ENCODE measurements around the gene MAL. TPM values are rescaled to one million over a fixed set of nuclear protein-coding genes. Genes with fewer than 3 reads are reported as not detected.

The MAL gene
- total RNA-seq, 1 donor from 2014 or later = 0.41 TPM

- TF ChIP-seq CTCF (IDR thresholded peaks at IDR 0.05; ENCODE audit: insufficient read depth, low read depth, low read length) (no peak), EZH2 (IDR thresholded peaks at IDR 0.05; ENCODE audit: insufficient read depth, low read length) (no peak)
- Histone ChIP-seq H3K4me2 (ENCODE audit: low read length) (no peak overlapping the region), H3K27ac (ENCODE audit: low read depth, low read length) (no peak overlapping the region), H3K4me1 (ENCODE audit: insufficient read depth, low read length) (peaks cover 11% of the 10 kb centered on the region), H2AFZ (ENCODE audit: low read depth, low read length) (no peak overlapping the region), H3K27me3 (ENCODE audit: insufficient read depth, low read length) (peaks cover 2% of the 10 kb centered on the region), H4K20me1 (ENCODE audit: insufficient read depth, low read length) (no peaks in the 10 kb centered on the region), H3K9me3 (ENCODE audit: insufficient read depth, low read depth, low read length) (no peaks in the 10 kb centered on the region), H3K79me2 (ENCODE audit: insufficient read depth, low read length) (no peaks in the 10 kb centered on the region), H3K36me3 (ENCODE audit: insufficient read depth, low read length) (no peaks in the 10 kb centered on the region), H3K4me3 (ENCODE audit: insufficient read depth, low read depth, low read length) (no peak overlapping the region), H3K9ac (ENCODE audit: low read length) (no peak overlapping the region)
- DNase-seq (ENCODE audit: low read depth) (no peak), FAIRE-seq (no peak)
- Mint-ChIP-seq H3K4me1 (ENCODE audit: low read depth, unreplicated experiment) (peaks cover 16% of the 10 kb centered on the region), H3K27me3 (ENCODE audit: low read depth, unreplicated experiment) (peaks cover 44% of the 10 kb centered on the region), H3K9me3 (ENCODE audit: unreplicated experiment) (peaks cover 3% of the 10 kb centered on the region), H3K36me3 (ENCODE audit: low read depth, unreplicated experiment) (no peaks in the 10 kb centered on the region), H3K27ac (ENCODE audit: unreplicated experiment) (no peak overlapping the region), H3K4me3 (ENCODE audit: unreplicated experiment) (no peak overlapping the region)
Measured at GRCh38 chr2:95057535-95058370, 32.2 kb downstream of the MAL start.

GRCh38 chr2:95058466-95058988 lies 33.0 kb downstream of the MAL start:
- Histone ChIP-seq H4K20me1 (ENCODE audit: insufficient read depth, low read length) (no peaks in the 10 kb centered on the region), H3K27me3 (ENCODE audit: insufficient read depth, low read length) (peaks cover 2% of the 10 kb centered on the region), H2AFZ (ENCODE audit: low read depth, low read length) (no peak overlapping the region), H3K4me2 (ENCODE audit: low read length) (no peak overlapping the region), H3K9ac (ENCODE audit: low read length) (no peak overlapping the region), H3K27ac (ENCODE audit: low read depth, low read length) (no peak overlapping the region), H3K79me2 (ENCODE audit: insufficient read depth, low read length) (no peaks in the 10 kb centered on the region), H3K9me3 (ENCODE audit: insufficient read depth, low read depth, low read length) (no peaks in the 10 kb centered on the region), H3K4me3 (ENCODE audit: insufficient read depth, low read depth, low read length) (no peak overlapping the region), H3K36me3 (ENCODE audit: insufficient read depth, low read length) (no peaks in the 10 kb centered on the region), H3K4me1 (ENCODE audit: insufficient read depth, low read length) (peaks cover 11% of the 10 kb centered on the region)
- Mint-ChIP-seq H3K4me1 (ENCODE audit: low read depth, unreplicated experiment) (peaks cover 16% of the 10 kb centered on the region), H3K9me3 (ENCODE audit: unreplicated experiment) (peaks cover 3% of the 10 kb centered on the region), H3K27ac (ENCODE audit: unreplicated experiment) (no peak overlapping the region), H3K36me3 (ENCODE audit: low read depth, unreplicated experiment) (no peaks in the 10 kb centered on the region), H3K4me3 (ENCODE audit: unreplicated experiment) (no peak overlapping the region), H3K27me3 (ENCODE audit: low read depth, unreplicated experiment) (peaks cover 42% of the 10 kb centered on the region)
- TF ChIP-seq EZH2 (IDR thresholded peaks at IDR 0.05; ENCODE audit: insufficient read depth, low read length) (no peak), CTCF (IDR thresholded peaks at IDR 0.05; ENCODE audit: insufficient read depth, low read depth, low read length) (no peak)
- no peak for FAIRE-seq
- DNase-seq (ENCODE audit: low read depth) = no peak
